Measurements from ENCODE around the gene RNASEL.

RNASEL gene

GRCh38 chr1:182599339-182599738 is 10.3 kb upstream of the RNASEL start:
- peak; percentile 58 for DNase-seq

- DNase-seq = no peak
These were observed 9.2 kb upstream of the RNASEL start for GRCh38 chr1:182598296-182598695.

GRCh38 chr1:182596934-182597333 is 7.9 kb upstream of the RNASEL start:
- DNase-seq = no peak

DNA sequence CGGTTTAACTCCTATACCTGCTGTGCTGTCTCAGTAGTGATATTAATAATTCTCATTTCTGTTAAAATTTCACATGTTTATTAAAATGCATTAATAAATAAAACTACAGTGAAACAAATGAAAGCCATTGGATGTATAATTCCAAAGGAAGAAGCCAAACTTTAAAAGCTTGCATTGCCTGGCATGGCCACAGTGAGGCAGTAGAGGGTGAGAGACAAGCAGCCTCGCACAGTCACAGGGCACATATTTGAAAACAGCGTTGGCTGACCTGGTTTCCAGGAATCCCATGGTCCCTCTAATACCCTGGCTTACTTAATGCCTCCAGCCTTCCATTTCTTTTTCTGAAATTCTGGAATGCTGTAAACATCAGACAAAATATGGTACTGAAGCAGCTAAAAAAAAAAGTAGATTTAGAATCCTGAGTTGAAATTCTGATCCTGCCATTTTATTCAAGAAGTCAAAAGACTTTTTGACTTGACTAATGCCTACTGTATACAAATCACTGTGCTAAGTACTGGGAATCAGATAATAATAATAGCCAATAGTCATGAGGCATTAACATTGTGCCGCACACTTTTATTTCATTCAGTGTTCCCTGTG is 6.7 kb upstream of the RNASEL start:
- peak; percentile 82 for DNase-seq

DNA sequence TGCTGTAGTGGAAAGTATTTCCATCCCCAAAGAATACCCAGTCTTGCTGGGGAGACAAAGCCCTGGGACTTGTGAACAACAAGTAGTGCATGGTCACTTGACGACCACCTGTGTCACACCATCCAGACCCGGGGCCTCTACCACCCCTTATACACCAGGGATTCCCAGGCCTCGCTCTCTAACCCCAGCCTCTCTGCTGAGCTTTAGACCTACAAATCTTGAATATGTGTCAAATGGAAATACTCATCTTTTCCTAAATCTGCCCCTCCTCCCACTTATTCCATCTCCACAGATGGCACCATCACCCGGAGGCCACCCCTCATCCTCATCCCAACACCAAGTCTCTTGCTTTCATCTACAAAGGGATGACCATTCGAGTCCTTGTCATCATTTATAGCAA is 875 bp upstream of the RNASEL start:
- no peak for DNase-seq

GRCh38 chr1:182589520-182589919 is 464 bp upstream of the RNASEL start:
- no peak for DNase-seq

DNA sequence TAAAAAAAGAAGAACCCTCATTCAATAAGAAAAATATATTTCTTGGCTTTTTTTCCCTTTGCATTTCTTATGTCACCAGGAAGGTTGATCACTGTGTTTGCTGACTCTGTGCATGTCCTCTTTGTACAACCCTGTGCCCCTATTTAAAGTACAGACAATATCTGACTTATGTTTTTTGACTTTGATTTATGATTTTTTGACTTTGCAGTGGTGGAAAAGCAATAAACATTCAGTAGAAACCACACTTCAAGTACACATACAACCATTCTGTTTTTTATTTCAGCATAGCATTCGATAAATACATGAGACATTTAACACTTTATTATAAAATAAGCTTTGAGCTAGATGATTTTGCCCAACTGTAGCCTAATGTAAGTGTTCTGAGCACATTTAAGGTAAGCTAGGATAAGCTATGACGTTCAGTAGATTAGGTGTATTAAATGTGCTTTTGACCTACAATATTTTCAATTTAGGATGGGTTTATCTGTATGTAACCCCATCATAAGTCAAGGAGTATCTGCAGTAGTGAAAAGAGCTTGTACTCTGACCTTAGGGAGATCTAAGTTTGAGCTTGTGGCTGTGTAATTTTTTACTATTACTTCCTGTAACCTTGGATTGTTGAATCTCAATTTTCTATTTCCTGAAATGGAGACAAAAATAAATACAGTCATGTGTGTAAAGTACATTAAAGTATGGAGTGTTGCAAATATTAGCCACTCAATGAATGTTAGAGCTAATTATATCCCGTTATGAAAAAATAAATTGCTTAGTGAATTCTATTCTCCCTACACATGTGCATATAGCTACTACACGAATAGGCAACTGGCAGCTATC is 1.2 kb downstream of the RNASEL start:
- no peak for DNase-seq

GRCh38 chr1:182587093-182587492 is 2.0 kb downstream of the RNASEL start:
- DNase-seq = no peak

DNA sequence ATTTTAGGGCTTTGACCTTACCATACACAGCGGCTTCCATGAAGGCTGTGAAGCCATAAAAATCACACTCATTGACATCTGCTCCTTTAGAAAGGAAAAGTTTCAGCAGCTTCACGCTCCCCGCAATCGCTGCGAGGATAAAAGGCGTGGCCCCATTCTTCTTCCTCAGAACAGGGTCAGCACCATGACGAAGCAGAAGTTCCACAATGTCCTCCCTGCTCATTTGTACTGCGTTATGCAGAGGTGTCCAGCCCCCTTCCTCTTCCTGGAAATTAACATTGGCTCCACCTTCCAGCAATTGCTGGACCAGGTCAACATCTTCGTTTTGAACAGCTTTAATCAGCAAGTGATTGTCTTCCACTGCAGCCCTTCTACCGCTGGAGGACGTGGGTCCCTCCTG is 2.7 kb downstream of the RNASEL start:
- no peak for DNase-seq

DNA sequence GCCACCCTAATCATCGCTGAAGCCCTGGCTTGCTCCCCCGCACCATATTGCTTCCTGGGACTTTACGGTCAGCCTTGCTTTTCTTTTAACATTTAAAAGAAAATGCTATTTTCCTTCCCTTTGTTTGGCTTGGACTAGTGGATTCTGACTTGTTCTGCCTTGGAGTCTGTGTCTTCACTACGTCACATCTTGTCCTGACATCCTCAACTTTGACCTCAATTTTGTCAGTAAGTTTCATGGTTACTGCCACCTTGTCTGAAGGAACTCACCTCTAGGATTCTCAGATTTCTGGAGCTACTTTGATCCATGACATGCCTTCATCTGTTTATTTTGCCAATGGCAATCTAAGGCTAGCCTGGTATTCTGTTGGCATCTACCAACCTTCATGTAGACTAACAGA is 4.3 kb downstream of the RNASEL start:
- no peak for DNase-seq

GRCh38 chr1:182580736-182581135 is 8.3 kb downstream of the RNASEL start:
- DNase-seq = no peak

DNA sequence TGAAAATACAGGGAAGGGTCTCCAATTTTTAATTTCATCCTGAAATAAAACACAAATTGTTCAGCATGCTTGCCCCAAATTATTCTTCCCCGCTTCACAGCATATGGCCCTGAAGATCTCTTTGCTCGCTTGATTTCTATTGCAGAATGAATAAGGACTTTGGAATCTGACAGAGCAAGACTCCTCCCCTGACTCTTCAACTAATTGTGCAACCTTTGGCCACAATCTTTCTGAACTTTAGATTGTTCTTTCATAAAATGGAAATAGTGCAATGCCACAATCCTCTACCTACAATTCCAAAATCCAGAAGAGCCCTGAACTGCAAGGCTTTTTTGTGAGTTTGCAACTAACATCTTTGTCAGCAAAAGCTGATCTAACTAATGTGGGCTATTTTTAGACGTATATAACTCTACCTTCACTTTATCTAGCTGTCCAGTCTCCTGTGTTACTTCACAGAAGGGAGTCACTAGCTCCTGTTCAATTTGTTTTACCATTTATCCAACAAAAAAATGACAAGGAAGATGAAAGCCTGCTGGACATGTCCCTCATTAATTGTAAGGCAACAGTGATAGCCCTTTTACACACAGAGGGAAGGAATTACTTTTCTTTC is 13.4 kb downstream of the RNASEL start:
- no peak for DNase-seq

DNA sequence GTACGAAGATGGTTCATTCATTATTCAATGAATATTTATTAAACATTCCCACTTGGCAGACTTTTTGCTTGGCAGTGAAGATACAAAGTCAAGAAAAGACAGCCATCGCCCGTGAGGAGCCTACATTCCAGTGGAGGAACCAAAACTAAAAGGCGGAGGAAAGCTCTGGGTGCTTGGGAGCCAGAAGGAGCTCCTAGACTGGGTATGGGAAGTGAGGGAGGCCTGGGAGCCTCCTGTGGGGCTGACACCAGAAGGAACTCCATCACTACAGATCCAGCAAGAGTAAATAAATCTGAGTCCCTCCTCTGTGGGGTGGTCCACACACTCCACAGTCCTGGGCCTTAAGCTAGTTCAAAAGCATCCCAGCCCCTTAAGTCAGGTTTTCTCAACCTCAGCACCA is 14.9 kb downstream of the RNASEL start:
- DNase-seq = no peak

- no peak for DNase-seq
These were observed 18.5 kb downstream of the RNASEL start for GRCh38 chr1:182570611-182570970.

DNA sequence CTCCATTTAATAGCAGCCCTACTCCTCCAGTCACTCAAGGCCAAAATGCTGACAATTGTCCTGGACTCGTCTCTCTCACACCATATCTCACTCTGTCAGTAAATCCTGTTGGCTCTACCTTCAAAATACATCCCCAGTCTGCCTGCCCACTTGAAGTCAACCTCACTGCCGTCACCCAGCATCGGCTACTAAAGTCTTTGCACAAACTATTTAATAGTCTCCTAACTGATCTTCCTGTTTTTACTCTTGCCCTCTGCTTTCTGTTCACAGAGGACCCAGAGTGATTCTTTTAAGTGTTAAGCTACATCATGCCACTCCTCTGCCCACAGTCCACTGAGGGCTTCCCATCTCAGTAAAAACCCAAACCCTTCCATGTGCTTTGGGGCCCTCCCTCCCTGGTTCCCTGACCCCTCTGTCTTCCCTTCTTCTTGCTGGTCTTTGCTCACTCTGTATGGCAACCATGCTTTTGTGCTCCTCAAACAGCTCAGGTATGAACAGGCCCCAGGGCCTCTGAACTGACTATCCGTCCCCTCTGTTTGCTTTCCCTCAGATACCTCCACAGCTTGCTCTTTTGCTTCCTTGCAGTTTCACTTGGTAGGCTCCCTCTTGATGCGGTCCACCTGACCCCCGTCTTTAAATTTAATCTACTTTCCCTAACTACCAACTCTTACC is 19.0 kb downstream of the RNASEL start:
- no peak for DNase-seq

- no peak for DNase-seq
These were observed 20.3 kb downstream of the RNASEL start for GRCh38 chr1:182568647-182569284.

GRCh38 chr1:182567629-182568028 is 21.4 kb downstream of the RNASEL start:
- no peak for DNase-seq

GRCh38 chr1:182565537-182565936 is 23.5 kb downstream of the RNASEL start:
- no peak for DNase-seq

GRCh38 chr1:182564406-182565004 is 24.6 kb downstream of the RNASEL start:
- DNase-seq = no peak

DNA sequence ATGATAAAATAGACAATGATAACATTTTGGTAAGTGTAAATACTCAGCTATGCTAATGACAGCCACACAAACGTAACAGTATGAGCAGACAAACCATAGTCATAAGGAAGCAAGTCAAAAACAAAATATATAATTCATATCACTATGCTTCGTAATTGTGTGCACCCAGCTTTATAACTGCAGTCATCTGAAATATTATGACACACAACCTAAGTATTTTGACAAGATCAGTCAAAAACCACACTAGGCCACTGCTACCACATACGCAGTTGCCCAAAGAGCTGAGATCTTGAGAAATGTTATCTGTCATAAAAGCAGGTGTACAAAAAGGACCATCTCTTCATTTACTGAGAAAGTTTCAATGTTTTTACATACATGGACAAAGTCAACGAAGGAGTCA is 26.0 kb downstream of the RNASEL start:
- DNase-seq = no peak

GRCh38 chr1:182561456-182561855 is 27.6 kb downstream of the RNASEL start:
- DNase-seq = no peak

DNA sequence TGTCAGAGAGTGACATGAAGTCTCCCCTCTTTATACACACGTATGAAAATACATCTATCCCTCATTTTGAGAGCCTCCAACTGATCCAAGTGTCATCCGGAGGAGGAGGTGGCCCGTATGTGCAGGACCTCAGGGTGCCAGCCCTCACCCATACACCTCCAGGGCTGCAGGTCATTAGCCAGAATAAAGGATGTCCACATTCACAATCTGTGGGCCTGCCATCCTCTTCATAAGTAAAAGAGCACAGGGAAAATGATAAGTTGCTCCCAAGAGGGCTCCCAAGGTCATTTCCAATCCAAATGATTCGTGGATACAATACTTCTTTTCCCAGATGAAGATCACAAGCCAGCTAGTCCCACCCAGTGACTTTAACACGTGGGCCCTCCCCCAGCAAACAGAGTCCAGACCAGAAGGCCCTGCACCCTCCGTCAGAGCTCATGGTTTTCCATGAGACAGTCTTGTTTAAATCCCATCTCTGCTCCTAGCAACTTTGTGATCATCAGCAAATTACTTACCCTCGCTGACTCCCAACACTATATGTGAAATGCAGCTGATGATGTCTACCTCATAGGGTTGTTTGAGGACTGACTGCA is 28.6 kb downstream of the RNASEL start:
- DNase-seq = no peak

All from activated CD4-positive, alpha-beta T cell treated with anti-CD3 and anti-CD28 coated beads for 48 hours (primary cell).